Hematopoietic multipotent progenitor cell treated with erythropoietin and hydrocortisone succinate and interleukin-3 and kit ligand, for 8 days (in vitro differentiated cells): Measurements from ENCODE around the gene ECEL1.

Source experiments
- DNase-seq: peaks from one replicate; pipeline ENCODE4 v3.0.0-alpha.2; 2015

ECEL1 gene

GRCh38 chr2:232483311-232483922 lies 4.2 kb downstream of the ECEL1 start:
- DNase-seq, result no peak

GRCh38 chr2:232482301-232483238 lies 5.1 kb downstream of the ECEL1 start:
- DNase-seq, result no peak

GRCh38 chr2:232481322-232482140 lies 6.1 kb downstream of the ECEL1 start:
- DNase-seq, result no peak

GRCh38 chr2:232480201-232481190 lies 7.1 kb downstream of the ECEL1 start:
- no peak for DNase-seq

GRCh38 chr2:232479341-232480200 lies 8.1 kb downstream of the ECEL1 start:
- no peak for DNase-seq

GRCh38 chr2:232478571-232479340 lies 8.9 kb downstream of the ECEL1 start:
- DNase-seq, result no peak

- DNase-seq, result no peak
Measured at GRCh38 chr2:232477751-232478510, 9.7 kb downstream of the ECEL1 start.

- no peak for DNase-seq
Measured at GRCh38 chr2:232476791-232477190, 10.8 kb downstream of the ECEL1 start.

- no peak for DNase-seq
Measured at GRCh38 chr2:232476045-232476444, 11.6 kb downstream of the ECEL1 start.

GRCh38 chr2:232473467-232473890 lies 14.2 kb downstream of the ECEL1 start:
- no peak for DNase-seq

- no peak for DNase-seq
Measured at GRCh38 chr2:232466221-232466620, 21.4 kb downstream of the ECEL1 start.

- DNase-seq, result no peak
Measured at GRCh38 chr2:232465061-232465460, 22.6 kb downstream of the ECEL1 start.

- no peak for DNase-seq
Measured at GRCh38 chr2:232464544-232464885, 23.1 kb downstream of the ECEL1 start.

- no peak for DNase-seq
Measured at GRCh38 chr2:232463701-232464543, 23.7 kb downstream of the ECEL1 start.

- no peak for DNase-seq
Measured at GRCh38 chr2:232460171-232460570, 27.5 kb downstream of the ECEL1 start.

- no peak for DNase-seq
Measured at GRCh38 chr2:232459419-232460035, 28.1 kb downstream of the ECEL1 start.

- no peak for DNase-seq
Measured at GRCh38 chr2:232458661-232459418, 28.8 kb downstream of the ECEL1 start.
